ENCODE measurements around the gene SNX27. TPM values are rescaled to one million over a fixed set of nuclear protein-coding genes. Genes with fewer than 3 reads are reported as not detected.

Gene SNX27
- total and polyA plus RNA-seq, 5 donors from 2014 or later = 10.4 to 25.3 (median 11.8) TPM

GRCh38 chr1:151626740-151627334, 15.0 kb downstream of the SNX27 start:
- peak overlapping the region in 1 of 3 donors; percentile 82 for H3K27ac Mint-ChIP-seq
- no peaks in the 10 kb centered on the region for H3K27me3 Mint-ChIP-seq
- Histone ChIP-seq H3K36me3 (ENCODE audit: control insufficient read depth, insufficient read depth, low read length) (peaks cover 5% of the 10 kb centered on the region), H3K4me1 (ENCODE audit: control insufficient read depth, insufficient read depth, low read length, poor library complexity, severe bottlenecking) (no peaks in the 10 kb centered on the region), H3K9me3 (ENCODE audit: control insufficient read depth in 2 of 2, low read length in 2 of 2) (no peaks in the 10 kb centered on the region), H3K27me3 (ENCODE audit: control insufficient read depth, insufficient read depth, low read length) (no peaks in the 10 kb centered on the region), H3K27ac (ENCODE audit: insufficient read depth, low read length, poor library complexity, severe bottlenecking) (no peak overlapping the region), H3K4me3 (ENCODE audit: low read depth, low read length) (no peak overlapping the region)
- DNase-seq = no peak
- no peak for ATAC-seq (ENCODE audit: low read depth in 2 of 2)
- H3K4me1 Mint-ChIP-seq = peaks cover 8 to 19% (median 14%) of the 10 kb centered on the region in 4 donors
- H3K36me3 Mint-ChIP-seq = peaks cover 11% of the 10 kb centered on the region
- no peak overlapping the region for H3K4me3 Mint-ChIP-seq
- H3K9me3 Mint-ChIP-seq = no peaks in the 10 kb centered on the region

GRCh38 chr1:151629278-151629677, 17.4 kb downstream of the SNX27 start:
- Histone ChIP-seq H3K36me3 (ENCODE audit: control insufficient read depth, insufficient read depth, low read length) (peaks cover 5% of the 10 kb centered on the region), H3K27me3 (ENCODE audit: control insufficient read depth, insufficient read depth, low read length) (no peaks in the 10 kb centered on the region), H3K9me3 (ENCODE audit: control insufficient read depth in 2 of 2, low read length in 2 of 2) (no peaks in the 10 kb centered on the region), H3K27ac (ENCODE audit: insufficient read depth, low read length, poor library complexity, severe bottlenecking) (no peak overlapping the region), H3K4me3 (ENCODE audit: low read depth, low read length) (no peak overlapping the region), H3K4me1 (ENCODE audit: control insufficient read depth, insufficient read depth, low read length, poor library complexity, severe bottlenecking) (no peaks in the 10 kb centered on the region)
- no peaks in the 10 kb centered on the region for H3K27me3 Mint-ChIP-seq
- H3K36me3 Mint-ChIP-seq = peaks cover 19% of the 10 kb centered on the region
- no peak overlapping the region for H3K4me3 Mint-ChIP-seq
- peaks cover 12 to 18% (median 14%) of the 10 kb centered on the region in 4 donors for H3K4me1 Mint-ChIP-seq
- no peaks in the 10 kb centered on the region for H3K9me3 Mint-ChIP-seq
- no peak for ATAC-seq (ENCODE audit: low read depth in 2 of 2)
- no peak overlapping the region for H3K27ac Mint-ChIP-seq
- no peak for DNase-seq

GRCh38 chr1:151635479-151636072, 23.7 kb downstream of the SNX27 start:
- Histone ChIP-seq H3K36me3 (ENCODE audit: control insufficient read depth, insufficient read depth, low read length) (no peaks in the 10 kb centered on the region), H3K27me3 (ENCODE audit: control insufficient read depth, insufficient read depth, low read length) (no peaks in the 10 kb centered on the region), H3K4me3 (ENCODE audit: low read depth, low read length) (no peak overlapping the region), H3K27ac (ENCODE audit: insufficient read depth, low read length, poor library complexity, severe bottlenecking) (no peak overlapping the region), H3K4me1 (ENCODE audit: control insufficient read depth, insufficient read depth, low read length, poor library complexity, severe bottlenecking) (no peaks in the 10 kb centered on the region), H3K9me3 (ENCODE audit: control insufficient read depth in 2 of 2, low read length in 2 of 2) (no peaks in the 10 kb centered on the region)
- Mint-ChIP-seq H3K27me3 (no peaks in the 10 kb centered on the region), H3K4me1 (peaks cover 9 to 33% (median 18%) of the 10 kb centered on the region in 4 donors), H3K27ac (no peak overlapping the region), H3K9me3 (no peaks in the 10 kb centered on the region), H3K4me3 (no peak overlapping the region), H3K36me3 (peaks cover 19% of the 10 kb centered on the region)
- DNase-seq (no peak), ATAC-seq (ENCODE audit: low read depth in 2 of 2) (no peak)

GRCh38 chr1:151638074-151638775, 26.4 kb downstream of the SNX27 start:
- H3K9me3 ChIP-seq (ENCODE audit: control insufficient read depth in 2 of 2, low read length in 2 of 2) = no peaks in the 10 kb centered on the region
- no peak overlapping the region for H3K4me3 Mint-ChIP-seq
- ATAC-seq (ENCODE audit: low read depth in 2 of 2) (no peak), DNase-seq (no peak)
- no peak overlapping the region for H3K4me3 ChIP-seq (ENCODE audit: low read depth, low read length)
- peak overlapping the region in 1 of 3 donors; percentile 12 for H3K27ac Mint-ChIP-seq
- H3K27me3 ChIP-seq (ENCODE audit: control insufficient read depth, insufficient read depth, low read length) = no peaks in the 10 kb centered on the region
- no peaks in the 10 kb centered on the region for H3K9me3 Mint-ChIP-seq
- H3K27me3 Mint-ChIP-seq = no peaks in the 10 kb centered on the region
- H3K27ac ChIP-seq (ENCODE audit: insufficient read depth, low read length, poor library complexity, severe bottlenecking) = no peak overlapping the region
- H3K36me3 ChIP-seq (ENCODE audit: control insufficient read depth, insufficient read depth, low read length) = no peaks in the 10 kb centered on the region
- H3K4me1 Mint-ChIP-seq = peaks cover 6 to 27% (median 18%) of the 10 kb centered on the region in 4 donors
- H3K4me1 ChIP-seq (ENCODE audit: control insufficient read depth, insufficient read depth, low read length, poor library complexity, severe bottlenecking) = no peaks in the 10 kb centered on the region
- peaks cover 19% of the 10 kb centered on the region for H3K36me3 Mint-ChIP-seq

- no peak for ATAC-seq (ENCODE audit: low read depth in 2 of 2)
- peaks cover 14% of the 10 kb centered on the region for H3K36me3 Mint-ChIP-seq
- H3K9me3 ChIP-seq (ENCODE audit: control insufficient read depth in 2 of 2, low read length in 2 of 2) = no peaks in the 10 kb centered on the region
- no peaks in the 10 kb centered on the region for H3K36me3 ChIP-seq (ENCODE audit: control insufficient read depth, insufficient read depth, low read length)
- peak overlapping the region in 1 of 3 donors; percentile 12 for H3K27ac Mint-ChIP-seq
- H3K4me1 ChIP-seq (ENCODE audit: control insufficient read depth, insufficient read depth, low read length, poor library complexity, severe bottlenecking) = no peaks in the 10 kb centered on the region
- H3K4me1 Mint-ChIP-seq = peaks cover 5 to 25% (median 14%) of the 10 kb centered on the region in 4 donors
- H3K27me3 ChIP-seq (ENCODE audit: control insufficient read depth, insufficient read depth, low read length) = no peaks in the 10 kb centered on the region
- H3K4me3 Mint-ChIP-seq = no peak overlapping the region
- DNase-seq = no peak
- H3K4me3 ChIP-seq (ENCODE audit: low read depth, low read length) = no peak overlapping the region
- no peaks in the 10 kb centered on the region for H3K9me3 Mint-ChIP-seq
- no peak overlapping the region for H3K27ac ChIP-seq (ENCODE audit: insufficient read depth, low read length, poor library complexity, severe bottlenecking)
- H3K27me3 Mint-ChIP-seq = no peaks in the 10 kb centered on the region
Measured at GRCh38 chr1:151638812-151639211, 27.0 kb downstream of the SNX27 start.

- Mint-ChIP-seq H3K9me3 (no peaks in the 10 kb centered on the region), H3K4me1 (peaks cover 4 to 27% (median 13%) of the 10 kb centered on the region in 4 donors), H3K27me3 (no peaks in the 10 kb centered on the region), H3K4me3 (no peak overlapping the region), H3K36me3 (peaks cover 17% of the 10 kb centered on the region), H3K27ac (peak overlapping the region; percentile 2 to 20 (median 12))
- H3K4me3 ChIP-seq (ENCODE audit: low read depth, low read length) = no peak overlapping the region
- DNase-seq (no peak), ATAC-seq (ENCODE audit: low read depth in 2 of 2) (no peak)
- H3K4me1 ChIP-seq (ENCODE audit: control insufficient read depth, insufficient read depth, low read length, poor library complexity, severe bottlenecking) = no peaks in the 10 kb centered on the region
- H3K36me3 ChIP-seq (ENCODE audit: control insufficient read depth, insufficient read depth, low read length) = no peaks in the 10 kb centered on the region
- no peaks in the 10 kb centered on the region for H3K9me3 ChIP-seq (ENCODE audit: control insufficient read depth in 2 of 2, low read length in 2 of 2)
- no peaks in the 10 kb centered on the region for H3K27me3 ChIP-seq (ENCODE audit: control insufficient read depth, insufficient read depth, low read length)
- no peak overlapping the region for H3K27ac ChIP-seq (ENCODE audit: insufficient read depth, low read length, poor library complexity, severe bottlenecking)
Measured at GRCh38 chr1:151639466-151639865, 27.6 kb downstream of the SNX27 start.

GRCh38 chr1:151641229-151641628, 29.4 kb downstream of the SNX27 start:
- no peak overlapping the region for H3K27ac ChIP-seq (ENCODE audit: insufficient read depth, low read length, poor library complexity, severe bottlenecking)
- Mint-ChIP-seq H3K27me3 (no peaks in the 10 kb centered on the region), H3K36me3 (peaks cover 29% of the 10 kb centered on the region), H3K4me3 (no peak overlapping the region), H3K4me1 (peaks cover 0 to 28% (median 20%) of the 10 kb centered on the region in 4 donors), H3K9me3 (peaks cover 0 to 2% (median 0%) of the 10 kb centered on the region in 7 donors), H3K27ac (no peak overlapping the region)
- no peaks in the 10 kb centered on the region for H3K9me3 ChIP-seq (ENCODE audit: control insufficient read depth in 2 of 2, low read length in 2 of 2)
- DNase-seq (no peak), ATAC-seq (ENCODE audit: low read depth in 2 of 2) (no peak)
- H3K4me1 ChIP-seq (ENCODE audit: control insufficient read depth, insufficient read depth, low read length, poor library complexity, severe bottlenecking) = no peaks in the 10 kb centered on the region
- no peaks in the 10 kb centered on the region for H3K36me3 ChIP-seq (ENCODE audit: control insufficient read depth, insufficient read depth, low read length)
- H3K4me3 ChIP-seq (ENCODE audit: low read depth, low read length) = no peak overlapping the region
- no peaks in the 10 kb centered on the region for H3K27me3 ChIP-seq (ENCODE audit: control insufficient read depth, insufficient read depth, low read length)

Data from CD4-positive, CD25-positive, alpha-beta regulatory T cell (primary cell).